Gastrocnemius medialis (tissue), 4 donors: ENCODE measurements around the gene ACOT7. TPM values are rescaled to one million over a fixed set of nuclear protein-coding genes. Genes with fewer than 3 reads are reported as not detected.

Source experiments
- ATAC-seq, 2 donors: fragments of 150-250 bp; one replicate each; pipeline ENCODE4 v1.9.1; 2016
- DNase-seq, 2 donors: peaks; one replicate each; pipeline ENCODE4 v3.0.0-alpha.2; 2019
- H3K27ac ChIP-seq, 4 donors: fragments of 200-600 bp; sonication (generic); 1 replicate in 1 of 4; 2 replicates in 3 of 4; pipeline ENCODE4 v1.5.1; 2016 to 2018; ENCODE audit warnings: mild to moderate bottlenecking in 2 of 4, moderate library complexity in 1 of 4
- H3K27me3 ChIP-seq, 3 donors: fragments of 200-600 bp; sonication (generic) in 2 of 3; 1 replicate in 1 of 3; 2 replicates in 2 of 3; pipeline versions ENCODE4 v1.5.1 to v1.6.0; 2016 to 2019; ENCODE audit warnings: mild to moderate bottlenecking in 1 of 3, moderate library complexity in 1 of 3
- H3K36me3 ChIP-seq, 2 donors: fragments of 200-600 bp; sonication (generic) in 1 of 2; one replicate each; pipeline ENCODE4 v1.5.1; 2017 to 2018
- H3K4me1 ChIP-seq, 2 donors: fragments of 200-600 bp; sonication (generic) in 1 of 2; one replicate each; pipeline ENCODE4 v1.5.1; 2016 to 2017; ENCODE audit warnings: mild to moderate bottlenecking in 2 of 2
- H3K4me3 ChIP-seq, 4 donors: fragments of 200-600 bp; sonication (generic) in 3 of 4; 1 replicate in 1 of 4; 2 replicates in 3 of 4; pipeline ENCODE4 v1.5.1; 2016 to 2019; ENCODE audit warnings: mild to moderate bottlenecking in 2 of 4
- H3K9me3 ChIP-seq, 3 donors: fragments of 200-600 bp; sonication (generic) in 2 of 3; 1 replicate in 1 of 3; 2 replicates in 2 of 3; pipeline ENCODE4 v1.5.1; 2016 to 2019
- CTCF ChIP-seq, 5 experiments: fragments of 450-650 bp in 3 of 5; fragments of 200-600 bp in 2 of 5; sonication (generic) in 2 of 5; IDR thresholded peaks in 4 of 5; conservative IDR thresholded peaks in 1 of 5; 1 replicate in 4 of 5; 2 replicates in 1 of 5; pipeline ENCODE4 v1.5.1; 2016 to 2019; ENCODE audit warnings: antibody characterized with exemption in 5 of 5, mild to moderate bottlenecking in 3 of 5, moderate library complexity in 3 of 5
- POLR2A ChIP-seq, 2 donors: fragments of 450-650 bp; IDR thresholded peaks; one replicate each; pipeline ENCODE4 v1.6.1; 2017; ENCODE audit warnings: antibody characterized with exemption in 2 of 2, mild to moderate bottlenecking in 2 of 2, moderate library complexity in 2 of 2
- in situ Hi-C, 4 donors: fragments of 200-750 bp; cut with MboI; loops; one replicate each; pipeline versions ENCODE4 v1.15.0 to v1.8.0; 2017; ENCODE audit warnings: low sequenced_read_pairs in 4 of 4
- intact Hi-C: fragments of 100-400 bp; cut with DNase I; formaldehyde crosslinking; loops from one replicate; pipeline ENCODE4 v1.15.1; 2023; ENCODE audit warnings: low total_unique reads
- total RNA-seq, 4 donors: library from RNA; depleted of rRNA; stranded (reverse); fragments of >200 nt; gene quantifications; one replicate each; pipeline versions ENCODE4 v1.1.0 to v1.2.3, GENCODE V29; 2016

The ACOT7 gene
- total RNA-seq, 4 donors from 2014 or later, result 1.3 to 5.8 (median 3.2) TPM

GRCh38 chr1:6322161-6322560 lies 71.4 kb downstream of the ACOT7 start:
- ATAC-seq (no peak), DNase-seq (no peak)
- TF ChIP-seq CTCF (IDR thresholded peaks at IDR 0.05 in 4 of 5, conservative IDR thresholded peaks at IDR 0.05 in 1 of 5), result no peak
- TF ChIP-seq POLR2A (IDR thresholded peaks at IDR 0.05), result no peak
- Histone ChIP-seq H3K4me1 (no peaks in the 10 kb centered on the region), H3K36me3 (no peaks in the 10 kb centered on the region), H3K4me3 (no peak overlapping the region), H3K27ac (no peak overlapping the region), H3K9me3 (no peaks in the 10 kb centered on the region), H3K27me3 (no peaks in the 10 kb centered on the region)
- intact Hi-C loops, result no loop called here
- in situ Hi-C loops, result no loop called here

DNA sequence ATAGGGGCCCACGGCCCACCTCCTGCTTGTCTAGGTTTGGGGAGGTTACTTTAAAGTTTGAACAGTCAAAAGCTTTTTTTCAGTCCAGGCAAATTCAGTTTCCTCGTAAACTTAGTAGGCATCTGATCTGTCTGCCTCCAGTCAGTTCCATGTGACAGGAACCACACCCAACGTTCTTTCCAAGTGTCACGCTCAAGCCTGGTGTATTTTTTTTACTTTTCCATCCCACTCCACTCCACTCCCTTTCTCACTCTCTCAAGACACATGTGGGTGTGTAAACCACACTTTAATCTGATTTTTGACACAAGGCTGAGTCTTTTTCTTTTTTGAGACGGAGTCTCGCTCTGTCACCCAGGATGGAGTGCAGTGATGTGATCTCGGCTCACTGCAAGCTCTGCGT lies 72.4 kb downstream of the ACOT7 start:
- TF ChIP-seq CTCF (IDR thresholded peaks at IDR 0.05 in 4 of 5, conservative IDR thresholded peaks at IDR 0.05 in 1 of 5) (no peak), POLR2A (IDR thresholded peaks at IDR 0.05) (no peak)
- Histone ChIP-seq H3K27ac (no peak overlapping the region), H3K4me3 (no peak overlapping the region), H3K4me1 (no peaks in the 10 kb centered on the region), H3K9me3 (no peaks in the 10 kb centered on the region), H3K36me3 (no peaks in the 10 kb centered on the region), H3K27me3 (no peaks in the 10 kb centered on the region)
- DNase-seq, result no peak
- intact Hi-C loops, result no loop called here
- in situ Hi-C loops, result no loop called here
- no peak for ATAC-seq

- H3K36me3 ChIP-seq, result no peaks in the 10 kb centered on the region
- intact Hi-C loops (no loop called here), in situ Hi-C loops (no loop called here)
- ATAC-seq (no peak), DNase-seq (no peak)
- H3K4me1 ChIP-seq, result no peaks in the 10 kb centered on the region
- H3K9me3 ChIP-seq, result no peaks in the 10 kb centered on the region
- H3K4me3 ChIP-seq, result no peak overlapping the region
- TF ChIP-seq CTCF (IDR thresholded peaks at IDR 0.05 in 4 of 5, conservative IDR thresholded peaks at IDR 0.05 in 1 of 5) (no peak), POLR2A (IDR thresholded peaks at IDR 0.05) (no peak)
- no peak overlapping the region for H3K27ac ChIP-seq
- no peaks in the 10 kb centered on the region for H3K27me3 ChIP-seq
Observed at GRCh38 chr1:6317098-6317760, 76.3 kb downstream of the ACOT7 start.

DNA sequence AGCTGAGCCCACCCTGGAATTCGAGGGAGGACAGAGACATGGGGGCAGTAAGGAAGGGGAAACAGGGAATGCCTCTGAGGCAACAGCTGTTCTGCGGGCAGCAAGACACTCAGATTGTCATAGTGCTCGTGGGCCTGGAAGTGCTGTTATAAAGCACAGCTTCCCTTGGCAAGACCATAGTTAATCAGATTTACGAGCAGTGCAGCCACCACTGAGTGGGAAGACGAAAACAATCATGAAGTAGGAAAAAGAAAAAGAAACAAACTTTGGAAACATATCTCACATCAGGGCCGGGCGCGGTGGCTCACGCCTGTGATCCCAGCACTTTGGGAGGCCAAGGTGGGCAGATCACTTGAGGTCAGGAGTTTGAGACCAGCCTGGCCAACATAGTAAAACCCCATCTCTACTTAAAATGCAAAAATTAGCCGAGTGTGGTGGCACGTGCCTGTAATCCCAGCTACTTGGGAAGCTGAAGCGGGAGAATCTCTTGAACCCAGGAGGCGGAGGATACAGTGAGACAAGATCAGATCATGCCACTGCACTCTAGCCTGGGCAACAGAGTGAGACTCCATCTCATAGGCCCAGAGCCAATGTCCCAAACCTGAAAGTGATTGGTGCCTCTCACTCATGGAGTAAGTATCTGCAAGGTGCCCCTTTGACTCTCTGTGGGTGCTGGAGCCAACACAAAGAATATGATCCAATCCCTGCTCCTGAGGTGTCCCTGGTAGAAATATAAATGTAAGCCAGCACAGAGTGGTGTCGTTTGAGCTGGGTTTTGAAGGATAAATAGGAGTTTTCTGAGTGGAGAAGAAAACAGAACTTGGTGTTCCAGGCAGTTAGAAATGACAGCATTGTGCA lies 77.1 kb downstream of the ACOT7 start:
- no peak overlapping the region for H3K27ac ChIP-seq
- in situ Hi-C loops, result no loop called here
- DNase-seq (no peak), ATAC-seq (no peak)
- no peaks in the 10 kb centered on the region for H3K27me3 ChIP-seq
- H3K36me3 ChIP-seq, result no peaks in the 10 kb centered on the region
- TF ChIP-seq POLR2A (IDR thresholded peaks at IDR 0.05), result no peak
- no peak for TF ChIP-seq CTCF (IDR thresholded peaks at IDR 0.05 in 4 of 5, conservative IDR thresholded peaks at IDR 0.05 in 1 of 5)
- intact Hi-C loops, result no loop called here
- H3K4me3 ChIP-seq, result no peak overlapping the region
- H3K4me1 ChIP-seq, result no peaks in the 10 kb centered on the region
- no peaks in the 10 kb centered on the region for H3K9me3 ChIP-seq
